Osteocyte (in vitro differentiated cells): ENCODE measurements around the gene ERICH6B. TPM values are rescaled to one million over a fixed set of nuclear protein-coding genes. Genes with fewer than 3 reads are reported as not detected.

ENCODE experiments used
- DNase-seq: peaks from one replicate; pipeline ENCODE4 v3.0.0; 2021; ENCODE audit warnings: mixed read lengths; ENCODE audit not compliant: unreplicated experiment; ENCODE audit errors: extremely low spot score
- H3K27ac Mint-ChIP-seq: one replicate; pipeline ENCODE4 v1.8.0; 2021; ENCODE audit warnings: mild to moderate bottlenecking, mixed read lengths; ENCODE audit not compliant: unreplicated experiment
- H3K27me3 Mint-ChIP-seq: one replicate; pipeline ENCODE4 v1.8.0; 2021; ENCODE audit warnings: mixed read lengths; ENCODE audit not compliant: unreplicated experiment
- H3K36me3 Mint-ChIP-seq: one replicate; pipeline ENCODE4 v1.8.0; 2021; ENCODE audit warnings: mixed read lengths; ENCODE audit not compliant: unreplicated experiment
- H3K4me1 Mint-ChIP-seq: one replicate; pipeline ENCODE4 v1.8.0; 2021; ENCODE audit warnings: mixed read lengths; ENCODE audit not compliant: unreplicated experiment
- H3K4me3 Mint-ChIP-seq: one replicate; pipeline ENCODE4 v1.8.0; 2021; ENCODE audit warnings: mild to moderate bottlenecking, moderate library complexity, mixed read lengths; ENCODE audit not compliant: unreplicated experiment
- H3K9me3 Mint-ChIP-seq: one replicate; pipeline ENCODE4 v1.8.0; 2021; ENCODE audit warnings: mixed read lengths; ENCODE audit not compliant: unreplicated experiment
- total RNA-seq: library from RNA; stranded (reverse); gene quantifications from 2 replicates; pipeline ENCODE4 v1.2.1, GENCODE V29; 2021
- TF ChIP-seq, protein P1 (sequence below): fragments of 200-600 bp; sonication (generic); IDR thresholded peaks from 2 replicates; pipeline ENCODE4 v1.5.0; 2021; ENCODE audit warnings: antibody characterized with exemption, mild to moderate bottlenecking, moderate library complexity

The ERICH6B gene
- total RNA-seq, 1 donor from 2014 or later, result not detected

DNA sequence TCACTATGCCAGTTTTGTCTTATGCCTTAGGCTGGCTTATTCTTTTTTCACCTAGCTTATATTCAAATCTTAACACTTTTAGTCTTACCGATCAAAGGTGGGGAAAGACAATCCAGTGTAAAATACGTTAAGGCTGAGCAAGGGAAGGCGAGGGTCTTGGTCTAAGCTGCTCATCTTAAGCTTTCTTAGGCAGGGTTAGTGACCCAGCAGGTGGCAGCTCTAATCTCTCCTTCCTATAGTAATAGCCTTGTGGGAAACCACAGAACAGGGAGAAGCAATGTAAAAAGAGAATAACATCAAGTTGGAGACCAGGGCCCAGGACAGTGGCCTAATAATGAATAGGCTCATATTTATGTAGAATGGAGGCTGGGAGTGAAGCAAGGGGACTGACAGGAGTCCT, 104.9 kb downstream of the ERICH6B start:
- peaks cover 36% of the 10 kb centered on the region for H3K36me3 Mint-ChIP-seq
- no peak overlapping the region for H3K27ac Mint-ChIP-seq
- no peak for DNase-seq
- H3K9me3 Mint-ChIP-seq, result no peaks in the 10 kb centered on the region
- no peaks in the 10 kb centered on the region for H3K27me3 Mint-ChIP-seq
- no peak overlapping the region for H3K4me3 Mint-ChIP-seq
- TF ChIP-seq, protein P1, sequence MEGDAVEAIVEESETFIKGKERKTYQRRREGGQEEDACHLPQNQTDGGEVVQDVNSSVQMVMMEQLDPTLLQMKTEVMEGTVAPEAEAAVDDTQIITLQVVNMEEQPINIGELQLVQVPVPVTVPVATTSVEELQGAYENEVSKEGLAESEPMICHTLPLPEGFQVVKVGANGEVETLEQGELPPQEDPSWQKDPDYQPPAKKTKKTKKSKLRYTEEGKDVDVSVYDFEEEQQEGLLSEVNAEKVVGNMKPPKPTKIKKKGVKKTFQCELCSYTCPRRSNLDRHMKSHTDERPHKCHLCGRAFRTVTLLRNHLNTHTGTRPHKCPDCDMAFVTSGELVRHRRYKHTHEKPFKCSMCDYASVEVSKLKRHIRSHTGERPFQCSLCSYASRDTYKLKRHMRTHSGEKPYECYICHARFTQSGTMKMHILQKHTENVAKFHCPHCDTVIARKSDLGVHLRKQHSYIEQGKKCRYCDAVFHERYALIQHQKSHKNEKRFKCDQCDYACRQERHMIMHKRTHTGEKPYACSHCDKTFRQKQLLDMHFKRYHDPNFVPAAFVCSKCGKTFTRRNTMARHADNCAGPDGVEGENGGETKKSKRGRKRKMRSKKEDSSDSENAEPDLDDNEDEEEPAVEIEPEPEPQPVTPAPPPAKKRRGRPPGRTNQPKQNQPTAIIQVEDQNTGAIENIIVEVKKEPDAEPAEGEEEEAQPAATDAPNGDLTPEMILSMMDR, result no peak
- peaks cover 4% of the 10 kb centered on the region for H3K4me1 Mint-ChIP-seq

DNA sequence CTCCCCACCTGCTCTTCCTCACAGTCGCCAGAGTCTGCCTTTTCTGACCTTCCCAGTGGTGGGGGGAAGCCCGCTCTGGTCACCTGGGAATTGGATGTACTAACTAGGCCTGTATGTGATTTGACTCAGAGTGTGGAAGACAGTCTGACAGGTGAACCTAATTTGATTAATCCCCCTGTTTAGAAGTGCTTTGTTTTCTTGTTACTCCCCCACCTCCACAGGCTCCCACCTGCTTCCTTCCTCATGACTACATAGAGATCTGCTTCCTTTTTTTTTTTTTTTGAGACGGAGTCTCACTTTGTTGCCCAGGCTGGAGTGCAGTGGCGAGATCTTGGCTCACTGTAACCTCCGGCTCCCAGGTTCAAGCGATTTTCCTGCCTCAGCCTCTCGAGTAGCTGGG, 106.8 kb downstream of the ERICH6B start:
- Mint-ChIP-seq H3K27me3 (no peaks in the 10 kb centered on the region), H3K4me1 (peaks cover 4% of the 10 kb centered on the region), H3K36me3 (peaks cover 41% of the 10 kb centered on the region), H3K27ac (no peak overlapping the region), H3K4me3 (no peak overlapping the region), H3K9me3 (no peaks in the 10 kb centered on the region)
- TF ChIP-seq, protein P1, result no peak
- DNase-seq, result no peak

DNA sequence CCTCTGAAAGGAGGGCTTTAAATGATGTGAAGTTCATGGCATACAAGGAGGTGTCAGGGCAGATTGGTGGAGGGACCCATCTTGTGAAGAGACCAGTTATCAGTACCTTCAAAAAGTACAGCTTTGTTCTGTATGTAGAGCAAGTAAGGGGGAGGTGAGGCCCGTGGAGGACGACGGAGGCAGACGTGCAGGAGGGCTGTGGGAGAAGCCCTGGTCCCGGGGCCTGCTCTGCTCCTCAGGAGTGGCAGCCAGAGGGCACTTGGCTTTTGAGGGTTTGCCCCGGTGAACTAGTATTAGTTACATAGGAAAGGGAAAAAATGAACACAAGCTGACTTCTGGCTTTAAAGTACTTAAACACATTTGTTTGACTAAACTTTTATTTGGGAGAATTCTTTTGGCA, 108.7 kb downstream of the ERICH6B start:
- Mint-ChIP-seq H3K4me1 (peaks cover 5% of the 10 kb centered on the region), H3K4me3 (no peak overlapping the region), H3K27ac (no peak overlapping the region), H3K36me3 (peaks cover 47% of the 10 kb centered on the region), H3K27me3 (no peaks in the 10 kb centered on the region), H3K9me3 (no peaks in the 10 kb centered on the region)
- DNase-seq, result no peak
- TF ChIP-seq, protein P1, result no peak

DNA sequence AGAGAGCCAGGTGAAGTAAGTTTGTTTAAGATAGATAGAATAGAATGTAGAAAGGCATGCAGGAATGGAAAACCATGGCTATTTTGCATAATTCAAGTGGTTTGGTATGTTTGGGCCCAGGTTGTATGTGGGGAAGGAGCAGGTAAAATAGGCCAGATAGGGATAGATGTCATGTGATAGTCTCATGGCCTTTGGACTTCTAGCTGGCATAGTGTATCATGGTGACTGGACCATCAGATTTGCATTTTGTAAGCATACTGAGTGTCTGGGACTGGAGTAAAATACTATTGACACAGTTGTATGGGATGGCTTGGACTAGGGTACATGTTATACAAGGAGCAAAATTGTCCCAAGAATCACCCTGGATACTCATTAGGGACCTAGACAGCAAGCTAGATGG, 111.9 kb downstream of the ERICH6B start:
- peaks cover 5% of the 10 kb centered on the region for H3K9me3 Mint-ChIP-seq
- H3K27me3 Mint-ChIP-seq, result no peaks in the 10 kb centered on the region
- H3K4me3 Mint-ChIP-seq, result no peak overlapping the region
- H3K27ac Mint-ChIP-seq, result no peak overlapping the region
- TF ChIP-seq, protein P1, result no peak
- peaks cover 48% of the 10 kb centered on the region for H3K36me3 Mint-ChIP-seq
- DNase-seq, result no peak
- H3K4me1 Mint-ChIP-seq, result peaks cover 23% of the 10 kb centered on the region

DNA sequence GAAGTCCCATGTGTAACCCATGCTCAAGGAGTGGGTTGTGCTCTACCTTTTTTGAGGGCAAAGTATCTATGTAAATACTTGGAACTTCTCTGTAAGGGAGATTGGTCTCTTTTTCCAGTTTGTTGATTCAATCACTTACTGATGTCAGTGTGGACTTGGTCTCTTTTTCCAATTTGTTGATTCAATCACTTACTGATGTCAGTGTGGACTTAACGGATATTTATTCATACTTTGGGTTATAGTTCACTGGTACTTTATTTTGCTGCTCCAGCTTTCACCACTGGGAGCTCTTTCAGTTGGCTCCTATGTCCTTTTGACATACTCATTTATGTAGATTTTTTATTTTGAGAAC, 114.4 kb downstream of the ERICH6B start:
- Mint-ChIP-seq H3K36me3 (peaks cover 48% of the 10 kb centered on the region), H3K4me3 (no peak overlapping the region), H3K9me3 (peaks cover 7% of the 10 kb centered on the region), H3K27ac (peak overlapping the region; percentile 92), H3K4me1 (peaks cover 22% of the 10 kb centered on the region), H3K27me3 (no peaks in the 10 kb centered on the region)
- TF ChIP-seq, protein P1, result no peak
- no peak for DNase-seq
